Neural cell (in vitro differentiated cells): Measurements from ENCODE around the gene WDR5. TPM values are rescaled to one million over a fixed set of nuclear protein-coding genes. Genes with fewer than 3 reads are reported as not detected.

Experiments
- H2AFZ ChIP-seq: fragments of 200-600, 300-800 bp; sonication (generic), shearing (Covaris generic); 2 replicates; pipeline ENCODE4 v1.6.0; 2014; ENCODE audit warnings: low read depth, mild to moderate bottlenecking, antibody characterized with exemption, low read length, moderate library complexity
- H3F3A ChIP-seq: fragments of 200-600 bp; shearing (Covaris generic); 2 replicates; pipeline ENCODE4 v1.6.1; 2016; ENCODE audit warnings: mild to moderate bottlenecking, moderate library complexity, mixed read lengths, antibody characterized with exemption, low read length; ENCODE audit not compliant: insufficient read depth, poor library complexity, severe bottlenecking
- H3K27ac ChIP-seq: fragments of 200-600, 300-800 bp; sonication (generic), shearing (Covaris generic); 2 replicates; pipeline ENCODE4 v1.5.1; 2014; ENCODE audit warnings: mild to moderate bottlenecking, low read length, moderate library complexity
- H3K27me3 ChIP-seq: fragments of 300-800, 200-600 bp; sonication (generic), shearing (Covaris generic); 2 replicates; pipeline ENCODE4 v1.6.0; 2014; ENCODE audit warnings: mild to moderate bottlenecking, low read depth, low read length, moderate library complexity; ENCODE audit not compliant: insufficient read depth
- H3K36me3 ChIP-seq: fragments of 300-800, 200-600 bp; sonication (generic), shearing (Covaris generic); 2 replicates; pipeline ENCODE4 v1.5.1; 2014; ENCODE audit warnings: mild to moderate bottlenecking, antibody characterized with exemption, low read length, moderate library complexity; ENCODE audit not compliant: insufficient read depth
- H3K4me2 ChIP-seq: fragments of 300-800, 200-600 bp; sonication (generic), shearing (Covaris generic); 2 replicates; pipeline ENCODE4 v1.6.0; 2014; ENCODE audit warnings: mild to moderate bottlenecking, low read length
- H3K4me3 ChIP-seq: fragments of 300-800, 200-600 bp; sonication (generic), shearing (Covaris generic); 2 replicates; pipeline ENCODE4 v1.5.1; 2014; ENCODE audit warnings: mild to moderate bottlenecking, low read length, moderate library complexity
- H3K79me2 ChIP-seq: fragments of 200-600 bp; shearing (Covaris generic); replicated peaks from 2 replicates; pipeline ENCODE4 v1.6.0; 2014; ENCODE audit warnings: mild to moderate bottlenecking, low read length, moderate library complexity; ENCODE audit not compliant: insufficient read depth
- H3K9ac ChIP-seq: fragments of 300-800, 200-600 bp; sonication (generic), shearing (Covaris generic); 2 replicates; pipeline ENCODE4 v1.6.1; 2016; ENCODE audit warnings: mild to moderate bottlenecking, low read length, mixed read lengths
- H3K9me2 ChIP-seq: fragments of 200-600 bp; shearing (Covaris generic); 2 replicates; pipeline ENCODE4 v1.6.1; 2016; ENCODE audit warnings: mild to moderate bottlenecking, low read length, mixed read lengths; ENCODE audit not compliant: insufficient read depth
- H3K9me3 ChIP-seq: fragments of 200-600, 300-800 bp; sonication (generic), shearing (Covaris generic); 2 replicates; pipeline ENCODE4 v1.6.1; 2016; ENCODE audit warnings: mild to moderate bottlenecking, mixed run types, low read length, moderate library complexity, mixed read lengths
- H4K20me1 ChIP-seq: fragments of 200-600 bp; shearing (Covaris generic); 2 replicates; pipeline ENCODE4 v1.6.1; 2016; ENCODE audit warnings: mild to moderate bottlenecking, mixed run types; ENCODE audit not compliant: insufficient read depth
- CTCF ChIP-seq: fragments of 450-650 bp; IDR thresholded peaks from 2 replicates; pipeline ENCODE4 v1.5.1; 2014; ENCODE audit warnings: antibody characterized with exemption, mild to moderate bottlenecking, moderate library complexity; ENCODE audit not compliant: poor library complexity, severe bottlenecking
- EP300 ChIP-seq: fragments of 450-650 bp; conservative IDR thresholded peaks from 2 replicates; pipeline ENCODE4 v1.6.1; 2014; ENCODE audit warnings: antibody characterized with exemption, mild to moderate bottlenecking, moderate library complexity; ENCODE audit not compliant: poor library complexity, severe bottlenecking
- EZH2 ChIP-seq: fragments of 200-600, 300-800 bp; shearing (Covaris generic), sonication (generic); IDR thresholded peaks from 2 replicates; pipeline ENCODE4 v1.6.1; 2014; ENCODE audit warnings: antibody characterized with exemption, low read length, borderline replicate concordance, mild to moderate bottlenecking; ENCODE audit not compliant: insufficient read depth, poor library complexity, severe bottlenecking
- MXI1 ChIP-seq: fragments of 450-650 bp; conservative IDR thresholded peaks from 2 replicates; pipeline ENCODE4 v1.6.1; 2014; ENCODE audit warnings: antibody characterized with exemption, mild to moderate bottlenecking; ENCODE audit not compliant: poor library complexity, severe bottlenecking
- POLR2AphosphoS5 ChIP-seq: IDR thresholded peaks from 2 replicates; pipeline ENCODE4 v1.6.1; 2012
- RAD21 ChIP-seq: fragments of 450-650 bp; conservative IDR thresholded peaks from 2 replicates; pipeline ENCODE4 v1.6.1; 2014; ENCODE audit warnings: antibody characterized with exemption, mild to moderate bottlenecking, moderate library complexity
- REST ChIP-seq: IDR thresholded peaks from 2 replicates; pipeline ENCODE4 v1.6.1; 2012; ENCODE audit warnings: borderline replicate concordance
- SMC3 ChIP-seq: fragments of 450-650 bp; conservative IDR thresholded peaks from 2 replicates; pipeline ENCODE4 v1.6.1; 2014; ENCODE audit warnings: antibody characterized with exemption, mild to moderate bottlenecking, moderate library complexity; ENCODE audit not compliant: poor library complexity
- TAF1 ChIP-seq: IDR thresholded peaks from 2 replicates; pipeline ENCODE4 v1.6.1; 2012; ENCODE audit warnings: low read depth
- polyA plus RNA-seq: library from polyadenylated mRNA; depleted of rRNA; stranded (reverse); fragments of >200 nt; gene quantifications from 2 replicates; pipeline ENCODE4 v1.2.3, GENCODE V29; 2014

Gene WDR5
- polyA plus RNA-seq, 1 donor from 2014 or later, result 40.2 TPM

- H2AFZ ChIP-seq, result no peak overlapping the region
- H4K20me1 ChIP-seq, result no peaks in the 10 kb centered on the region
- no peaks in the 10 kb centered on the region for H3K9me2 ChIP-seq
- no peak overlapping the region for H3K4me2 ChIP-seq
- no peaks in the 10 kb centered on the region for H3K36me3 ChIP-seq
- H3K4me3 ChIP-seq, result no peak overlapping the region
- H3K9me3 ChIP-seq, result no peaks in the 10 kb centered on the region
- H3F3A ChIP-seq, result no peaks in the 10 kb centered on the region
- H3K79me2 ChIP-seq, result no peaks in the 10 kb centered on the region
- no peak overlapping the region for H3K9ac ChIP-seq
- no peak for TF ChIP-seq EP300
- TF ChIP-seq EZH2, result no peak
- no peak for TF ChIP-seq MXI1
- TF ChIP-seq CTCF, result no peak
- TF ChIP-seq REST, result no peak
- no peak for TF ChIP-seq TAF1
- TF ChIP-seq SMC3, result no peak
- TF ChIP-seq RAD21, result no peak
- no peak for TF ChIP-seq POLR2AphosphoS5
- no peak overlapping the region for H3K27ac ChIP-seq
- H3K27me3 ChIP-seq, result no peaks in the 10 kb centered on the region
Observed at GRCh38 chr9:134157378-134157885, 21.6 kb downstream of the WDR5 start.

- no peak overlapping the region for H3K27ac ChIP-seq
- H2AFZ ChIP-seq, result no peak overlapping the region
- H3K4me2 ChIP-seq, result no peak overlapping the region
- no peak for TF ChIP-seq RAD21
- H3K27me3 ChIP-seq, result no peaks in the 10 kb centered on the region
- H3K9me2 ChIP-seq, result no peaks in the 10 kb centered on the region
- no peaks in the 10 kb centered on the region for H4K20me1 ChIP-seq
- H3K36me3 ChIP-seq, result no peaks in the 10 kb centered on the region
- H3K79me2 ChIP-seq, result no peaks in the 10 kb centered on the region
- H3K9me3 ChIP-seq, result no peaks in the 10 kb centered on the region
- H3F3A ChIP-seq, result no peaks in the 10 kb centered on the region
- no peak overlapping the region for H3K9ac ChIP-seq
- H3K4me3 ChIP-seq, result no peak overlapping the region
Observed at GRCh38 chr9:134158242-134158641, 22.4 kb downstream of the WDR5 start.
